NOMO-1 treated with DMSO at 0.1 percent for 48 hours (cell line): ENCODE measurements around the gene SCN5A.

ENCODE experiments used
- DNase-seq: peaks from one replicate; lab custom pipeline; 2025; ENCODE audit not compliant: unreplicated experiment; lab: John Stamatoyannopoulos, UW

SCN5A gene

GRCh38 chr3:38603731-38604131, 45.8 kb downstream of the SCN5A start:
- DNase-seq: no peak

GRCh38 chr3:38602576-38603250, 46.8 kb downstream of the SCN5A start:
- no peak for DNase-seq

DNA sequence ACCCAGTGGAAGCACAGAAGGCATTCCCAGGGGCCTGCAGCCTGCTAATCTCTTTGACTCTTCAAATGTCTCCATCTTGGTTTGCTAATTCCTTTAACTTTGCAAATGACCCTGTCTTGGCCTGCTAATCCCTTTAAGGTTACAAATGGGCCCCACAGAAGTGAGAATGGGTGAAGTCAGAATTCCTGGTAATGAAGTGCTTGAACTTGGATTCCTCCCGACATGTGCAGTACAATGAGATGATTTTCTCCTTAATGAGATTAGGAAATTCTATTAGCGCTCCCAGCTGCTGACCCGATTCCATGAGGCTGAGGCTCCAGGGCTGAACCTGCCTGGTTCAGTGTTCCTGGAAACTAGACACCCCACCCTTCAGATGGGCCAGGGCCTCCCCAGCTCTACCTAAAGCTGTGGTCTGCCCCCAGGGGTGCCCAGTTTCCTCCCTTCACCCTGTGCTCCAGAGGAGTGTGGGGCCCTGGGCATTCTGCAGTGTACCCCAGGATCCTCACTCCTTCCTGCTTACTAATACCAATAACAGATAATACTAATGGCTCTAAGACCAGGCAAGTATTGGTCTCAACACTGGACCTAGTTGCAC, 47.4 kb downstream of the SCN5A start:
- no peak for DNase-seq

DNA sequence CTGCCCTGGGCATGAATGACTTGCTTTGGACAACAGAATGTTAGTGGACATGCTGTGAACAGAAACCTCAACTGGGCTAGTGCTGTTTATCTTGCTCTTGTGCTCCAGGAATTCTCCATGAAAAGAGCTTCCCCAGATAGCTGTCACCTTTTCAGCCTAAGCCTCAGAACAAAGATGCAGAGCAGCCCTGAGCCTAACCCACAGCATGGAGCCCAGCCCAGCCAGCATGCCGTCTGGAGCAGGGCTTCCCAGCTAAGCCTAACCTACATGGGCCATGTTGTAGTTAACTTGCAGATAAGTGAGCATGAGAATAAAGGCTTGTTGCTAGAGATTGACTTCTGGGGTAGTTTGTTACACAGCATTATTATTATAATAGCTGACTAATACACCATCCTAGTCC, 48.9 kb downstream of the SCN5A start:
- DNase-seq: no peak

DNA sequence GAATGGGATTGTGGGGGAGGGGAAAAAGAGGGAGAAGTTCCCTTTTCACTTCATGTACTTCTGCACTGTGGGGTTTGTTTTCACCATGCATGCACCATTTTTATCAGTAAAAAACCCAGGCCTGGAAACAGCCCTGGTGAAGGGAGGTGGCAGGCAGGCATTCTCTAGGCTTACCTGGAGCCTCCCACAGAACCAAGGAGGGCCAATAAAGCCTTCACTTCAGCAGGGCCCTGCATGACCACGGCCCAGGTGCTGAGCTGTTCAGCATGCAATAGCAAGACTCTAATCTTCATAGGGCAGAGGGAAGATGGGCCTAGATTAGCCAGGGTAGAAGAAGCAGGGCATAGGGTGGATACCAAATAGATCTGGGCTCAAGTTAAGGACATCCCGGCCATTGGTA, 49.6 kb downstream of the SCN5A start:
- DNase-seq: no peak

GRCh38 chr3:38598791-38599190, 50.7 kb downstream of the SCN5A start:
- no peak for DNase-seq

GRCh38 chr3:38597502-38598060, 51.9 kb downstream of the SCN5A start:
- DNase-seq: no peak

DNA sequence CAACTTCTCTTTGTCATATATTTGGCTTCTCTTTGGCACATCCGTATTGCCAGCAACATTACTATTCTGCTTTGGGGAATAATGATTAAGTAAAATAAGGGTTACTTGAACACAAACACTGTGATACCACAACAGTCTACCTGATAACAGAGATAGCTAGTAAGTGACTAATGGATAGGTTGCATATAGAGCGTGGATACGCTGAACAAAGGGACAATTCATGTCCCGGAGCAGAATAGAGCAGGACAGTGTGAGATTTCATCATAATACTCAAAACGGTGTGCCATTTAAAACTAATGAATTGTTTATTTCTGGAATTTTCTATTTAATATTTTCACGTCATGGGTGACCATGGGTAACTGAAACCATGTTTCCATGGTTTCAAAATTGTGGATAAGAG, 54.1 kb downstream of the SCN5A start:
- DNase-seq: no peak

DNA sequence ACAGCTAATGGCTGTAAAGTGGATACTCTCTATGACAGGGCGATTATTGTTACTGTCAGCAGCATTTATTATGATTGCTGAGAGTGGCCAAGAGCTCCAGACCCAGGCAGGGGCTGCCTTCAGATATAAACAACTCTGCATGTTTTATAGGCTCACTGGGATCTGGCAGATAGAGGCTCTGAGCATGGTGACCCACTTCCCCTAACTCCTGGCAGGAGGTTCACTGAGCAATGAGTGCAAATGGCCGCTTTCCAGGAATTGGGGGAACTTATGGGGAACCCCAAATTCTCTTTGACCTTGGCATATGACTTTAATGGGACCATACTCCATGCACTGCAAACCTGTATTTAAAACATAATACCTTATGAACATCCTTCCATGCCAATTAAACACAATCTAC, 59.0 kb downstream of the SCN5A start:
- no peak for DNase-seq

DNA sequence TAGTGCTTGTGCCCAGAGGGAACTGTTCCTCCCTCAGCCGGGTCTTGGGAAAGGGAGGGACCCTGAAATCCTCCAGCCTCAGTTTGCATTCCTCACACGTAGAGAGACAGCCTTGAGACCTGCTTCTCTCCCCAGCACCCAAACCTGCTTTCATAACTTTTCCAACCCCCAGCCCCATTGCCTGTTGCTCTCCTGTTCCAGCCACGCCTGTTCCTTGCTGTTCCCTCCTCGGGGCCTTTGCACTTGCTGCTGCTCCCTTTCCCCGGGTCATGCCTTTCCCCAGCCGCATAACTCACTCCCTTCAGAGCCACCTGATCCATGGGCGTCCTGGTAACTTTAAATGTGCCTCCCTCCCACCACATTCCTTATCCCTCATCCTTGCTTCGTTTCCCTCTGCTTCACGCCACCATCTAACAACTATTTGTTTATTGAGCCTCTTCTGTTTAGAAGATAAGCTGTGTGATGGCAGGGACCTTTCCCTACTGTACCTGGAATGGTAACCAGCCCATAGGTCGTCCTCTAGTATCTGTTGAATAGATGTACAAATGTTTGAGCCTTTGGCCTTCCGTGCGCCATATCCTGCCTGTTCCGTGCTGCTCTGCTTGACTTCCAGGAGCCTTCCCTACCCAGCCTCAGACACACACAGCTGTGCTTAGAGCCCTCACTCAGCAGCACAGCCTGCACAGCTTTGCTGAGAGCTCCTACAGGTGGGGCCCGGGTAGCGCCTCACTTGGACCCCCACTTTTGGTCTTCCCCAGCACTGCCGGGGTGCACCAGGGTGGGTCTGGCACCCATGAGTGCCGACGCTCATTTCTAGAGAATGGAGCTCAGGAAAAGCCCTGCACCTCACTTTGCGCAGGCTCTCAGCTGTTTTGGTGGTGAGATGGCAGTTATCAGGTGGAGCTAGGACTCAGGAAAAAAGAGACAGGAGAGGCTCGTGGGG, 60.2 kb downstream of the SCN5A start:
- no peak for DNase-seq

- DNase-seq: no peak
These were observed 61.0 kb downstream of the SCN5A start for GRCh38 chr3:38588371-38588971.

GRCh38 chr3:38587548-38588131, 61.8 kb downstream of the SCN5A start:
- no peak for DNase-seq

DNA sequence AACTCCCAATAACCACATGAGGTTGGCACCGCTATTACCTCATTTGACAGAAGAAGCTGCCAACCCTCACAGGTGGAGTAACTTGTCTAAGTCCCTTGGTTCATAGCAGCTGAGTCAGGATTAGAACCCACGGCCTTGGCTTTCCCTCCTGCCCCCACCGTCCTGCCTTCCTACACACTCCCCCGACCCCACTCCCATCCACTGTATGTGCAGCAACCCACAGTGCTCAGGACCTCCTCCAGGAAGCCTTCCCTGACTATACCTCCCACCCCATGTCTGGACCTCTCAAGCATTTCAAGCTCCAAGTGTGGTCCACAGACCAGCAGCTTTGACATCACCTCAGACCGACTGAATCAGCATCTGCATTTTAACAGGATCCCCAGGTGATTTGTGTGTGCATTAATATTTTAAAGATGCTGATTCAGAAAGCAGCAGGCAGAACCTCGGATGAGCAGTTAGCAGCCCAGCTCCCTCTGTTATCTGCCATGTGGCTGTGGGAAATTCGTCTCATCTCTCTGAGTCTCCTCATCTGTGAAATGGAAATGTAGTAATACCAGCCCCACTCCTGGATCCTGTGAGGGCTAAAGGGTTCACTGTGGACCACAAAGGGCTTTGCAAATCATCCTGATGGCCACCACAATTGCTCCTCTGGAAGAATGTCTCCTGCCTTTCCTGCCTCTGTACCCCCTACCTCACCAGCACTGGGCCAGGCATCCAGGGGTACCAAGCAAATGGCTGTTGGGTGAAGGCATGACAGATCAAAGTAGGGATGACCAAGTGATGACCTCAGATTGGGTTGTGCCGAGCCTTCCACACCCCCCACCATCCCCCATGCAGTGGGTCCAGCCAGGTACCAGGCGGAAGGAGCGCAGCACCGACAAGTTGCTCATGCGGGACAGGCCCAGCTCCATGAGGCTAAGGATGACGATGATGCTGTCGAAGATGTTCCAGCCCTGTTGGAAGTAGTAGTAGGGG, 62.7 kb downstream of the SCN5A start:
- DNase-seq: no peak

DNA sequence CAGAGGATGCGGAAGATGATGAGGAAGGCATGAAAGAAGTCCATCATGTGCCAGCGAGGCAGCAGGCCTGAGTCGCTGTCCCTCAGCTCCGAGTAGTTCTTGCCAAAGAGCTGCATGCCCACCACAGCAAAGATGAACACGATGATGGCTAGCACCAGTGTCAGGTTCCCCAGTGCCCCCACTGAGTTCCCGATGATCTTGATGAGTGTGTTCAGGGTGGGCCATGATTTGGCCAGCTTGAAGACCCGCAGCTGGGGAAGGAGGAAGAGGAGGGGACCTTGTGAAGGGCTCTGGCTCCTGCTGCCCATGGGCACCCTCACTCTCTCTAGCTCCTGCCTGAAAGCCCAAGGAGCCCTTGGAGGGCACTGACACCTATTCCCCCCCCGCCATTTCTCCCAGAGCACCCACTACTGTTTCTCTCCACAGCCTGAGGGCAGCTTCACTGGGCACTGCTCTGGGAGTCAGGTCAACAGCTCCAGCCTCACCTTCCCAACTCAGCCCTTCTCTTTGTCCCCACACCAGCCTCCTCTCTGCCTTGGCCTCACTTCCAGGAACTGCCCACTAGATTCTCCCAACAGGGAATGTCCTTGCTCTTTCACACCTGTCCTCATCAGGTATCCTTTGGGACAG, 63.6 kb downstream of the SCN5A start:
- no peak for DNase-seq

- no peak for DNase-seq
These were observed 65.8 kb downstream of the SCN5A start for GRCh38 chr3:38583688-38584087.

- no peak for DNase-seq
These were observed 66.4 kb downstream of the SCN5A start for GRCh38 chr3:38582941-38583645.

GRCh38 chr3:38582316-38582715, 67.2 kb downstream of the SCN5A start:
- no peak for DNase-seq

DNA sequence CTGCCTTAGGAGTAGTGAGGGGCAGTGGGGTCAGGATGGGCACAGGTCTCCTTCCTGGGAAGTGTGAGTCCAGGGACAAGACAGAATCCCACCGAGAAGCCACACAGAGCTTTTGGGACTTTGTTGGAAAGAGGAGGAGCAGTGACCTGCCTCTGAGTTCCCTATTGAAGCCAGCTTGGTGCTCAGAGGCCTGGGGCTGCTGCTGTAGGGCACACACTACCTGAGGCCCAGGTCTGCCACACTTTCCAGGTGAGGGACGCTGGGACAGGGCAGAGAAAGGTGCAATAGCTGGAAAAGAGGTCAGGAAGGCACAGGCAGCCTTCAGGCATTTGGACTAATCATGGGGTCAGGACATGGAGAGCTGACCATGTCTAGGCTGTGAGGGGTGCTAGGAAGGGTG, 67.7 kb downstream of the SCN5A start:
- DNase-seq: no peak
